Stimulated activated CD8-positive, alpha-beta memory T cell treated with anti-CD3 and anti-CD28 coated beads, Interleukin-2, amount 100 ng/mL, for 1 hour (primary cell): ENCODE results near the gene WSCD2.
"Not testable (repeated sequence)": the region's sequence is repeated elsewhere in the genome, so short reads cannot be mapped to it uniquely, and the experiment has no call there.

ENCODE experiments used
- DNase-seq, 2 donors: peaks; one replicate each; pipeline ENCODE4 v3.0.0-alpha.2; 2020; ENCODE audit warnings: low read depth in 2 of 2

WSCD2 gene

DNA sequence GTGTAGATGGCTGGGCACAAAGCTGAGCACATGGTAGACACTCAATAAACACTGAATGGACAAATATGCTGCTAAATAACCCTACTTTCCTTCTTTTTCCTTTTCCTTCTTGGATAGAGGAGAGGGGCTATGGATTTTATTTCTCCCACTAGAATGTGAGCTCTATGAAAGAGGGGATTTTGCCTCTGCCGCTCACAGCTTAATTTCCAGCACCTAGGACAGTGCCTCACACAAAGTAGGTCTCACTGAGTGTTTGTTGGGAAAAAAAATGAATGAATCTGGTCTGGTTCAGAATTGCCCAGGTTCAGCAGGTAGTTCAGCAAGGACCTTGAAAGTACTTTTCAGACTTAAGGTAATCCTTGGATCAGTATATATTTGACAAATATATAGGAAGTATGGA lies 65.5 kb downstream of the WSCD2 start:
- DNase-seq: no peak

DNA sequence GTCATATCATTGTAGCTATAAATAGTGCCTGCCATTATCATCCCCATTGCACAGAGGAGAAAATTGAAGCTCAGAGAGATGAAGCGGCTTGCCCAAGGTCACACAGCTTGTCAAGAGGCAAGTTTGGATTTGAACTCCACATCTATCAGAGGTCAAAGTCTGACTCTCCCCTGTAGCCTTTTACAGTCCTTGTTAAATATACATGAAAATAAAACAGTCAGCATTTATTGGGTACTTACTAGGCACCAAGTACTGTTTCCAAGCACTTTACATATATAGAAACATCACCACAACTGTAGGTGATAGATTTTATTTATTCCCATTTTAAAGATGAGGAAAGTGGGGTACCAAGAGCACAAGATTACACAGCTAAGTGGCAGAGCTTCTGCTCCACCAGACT lies 67.2 kb downstream of the WSCD2 start:
- no peak for DNase-seq

DNA sequence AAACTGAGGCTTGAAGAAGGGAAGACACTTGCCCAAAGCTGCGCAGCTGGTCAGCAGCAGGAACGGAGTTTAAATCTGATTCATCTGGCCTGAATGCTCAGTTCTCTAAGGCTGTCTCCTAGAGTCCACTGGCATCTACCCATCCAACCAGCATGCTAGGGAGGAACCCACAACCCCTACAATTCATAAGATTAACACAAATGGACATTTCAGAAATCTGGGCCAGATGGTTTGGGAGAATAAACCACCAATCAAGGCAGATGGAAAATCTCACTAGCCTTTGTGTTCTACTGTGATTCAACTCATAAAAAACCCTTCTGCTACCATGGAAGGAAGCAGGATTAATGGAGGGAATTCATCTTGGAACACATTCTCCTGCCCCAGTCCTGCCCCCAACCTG lies 67.8 kb downstream of the WSCD2 start:
- no peak for DNase-seq

DNA sequence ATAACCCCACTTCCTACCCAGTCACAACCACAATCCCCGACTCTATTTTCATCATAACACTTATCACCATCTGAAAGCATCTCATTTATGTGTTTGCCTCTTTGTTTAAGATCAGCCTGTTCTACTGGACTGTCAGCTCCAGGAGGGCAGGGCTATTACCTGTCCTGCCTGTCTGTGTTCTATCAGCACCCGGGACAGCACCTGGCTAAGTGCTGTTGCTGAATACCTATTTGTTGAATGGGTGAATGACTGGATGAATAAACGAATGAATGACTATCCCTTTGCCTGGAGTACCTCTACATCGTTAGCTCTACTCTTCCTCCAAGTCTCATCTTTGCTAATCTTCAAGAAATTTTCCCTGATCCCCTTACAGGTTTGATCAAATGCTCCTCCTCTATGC lies 69.0 kb downstream of the WSCD2 start:
- no peak for DNase-seq

GRCh38 chr12:108199106-108199505 lies 70.0 kb downstream of the WSCD2 start:
- no peak for DNase-seq

DNA sequence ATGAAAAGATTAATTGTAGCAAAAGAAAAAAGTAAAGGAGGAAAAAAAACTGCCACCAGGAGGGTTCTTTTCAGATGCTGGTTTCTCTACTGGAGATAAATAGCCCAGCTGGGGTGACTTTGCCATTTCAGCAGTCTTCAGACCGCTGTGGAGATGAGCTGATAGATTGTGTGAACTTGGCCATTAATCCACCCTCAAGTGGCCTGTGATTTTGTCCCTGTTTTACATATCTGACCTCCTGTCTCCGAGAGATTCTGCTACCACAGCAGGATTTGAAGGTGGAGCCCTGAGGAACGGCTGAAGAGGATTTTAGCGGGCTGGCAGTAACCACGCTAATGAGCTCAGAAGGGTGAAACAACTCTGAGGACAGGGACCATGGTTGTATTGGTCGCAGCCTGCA lies 72.7 kb downstream of the WSCD2 start:
- no peak for DNase-seq

DNA sequence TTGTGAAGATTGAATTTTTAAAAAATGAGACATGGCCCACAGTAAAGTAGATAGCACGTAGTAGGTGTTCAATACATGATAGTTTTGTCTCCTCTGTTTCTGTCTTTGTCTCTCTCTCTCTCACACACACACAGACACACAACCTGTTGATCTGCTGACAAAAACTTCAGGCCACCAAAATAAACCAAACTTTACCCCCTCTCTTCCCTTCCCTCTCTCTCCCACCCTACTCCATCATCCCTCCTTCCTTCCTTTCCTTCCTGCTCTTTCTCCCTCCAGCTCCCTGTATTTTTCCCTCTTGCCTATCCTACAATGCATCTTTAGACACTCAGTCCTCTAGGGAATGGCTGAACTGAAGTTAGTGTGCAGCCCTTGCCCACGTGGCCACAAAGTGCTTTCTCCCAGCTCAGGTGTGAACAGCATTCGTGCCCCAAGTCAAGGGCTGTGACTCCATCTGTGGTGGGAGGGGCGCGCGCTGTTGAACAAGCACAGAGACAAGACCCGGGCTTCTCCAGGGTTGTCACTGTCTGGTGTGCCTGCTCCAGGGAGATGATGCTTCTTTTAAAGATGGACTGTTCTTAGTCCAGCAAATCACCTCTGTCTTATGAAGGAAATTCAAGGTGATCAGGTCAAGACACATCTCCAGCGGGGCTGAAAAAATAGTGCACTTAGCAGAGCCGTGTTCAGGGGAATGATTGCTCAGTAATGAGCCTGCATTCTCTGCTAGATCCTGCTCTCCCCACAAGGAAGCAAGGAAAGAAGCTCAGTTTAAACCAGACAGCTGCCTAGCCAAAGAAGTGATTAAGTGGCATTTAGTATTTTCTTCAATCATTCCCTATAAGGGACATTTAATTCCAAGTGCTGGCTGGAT lies 75.3 kb downstream of the WSCD2 start:
- DNase-seq: no peak

DNA sequence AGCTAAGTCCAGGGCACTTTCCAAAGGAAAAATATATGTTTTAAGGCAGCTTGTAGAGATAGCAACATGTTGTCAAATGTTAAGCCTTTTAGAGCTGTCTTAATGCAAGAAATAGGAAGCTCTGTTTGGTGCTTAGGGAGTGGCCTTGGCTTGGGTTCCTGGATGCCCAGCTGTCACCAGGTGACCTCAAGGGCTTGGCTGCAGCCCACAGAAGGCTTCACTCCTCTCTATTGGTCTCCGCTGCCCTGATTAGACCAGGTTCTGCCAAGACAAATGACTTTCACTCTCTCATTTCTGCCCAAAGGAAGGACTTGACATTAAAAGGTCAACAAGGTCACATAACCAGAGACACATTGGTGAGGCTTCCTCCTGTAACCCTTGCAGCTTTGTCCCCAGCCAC lies 76.8 kb downstream of the WSCD2 start:
- no peak for DNase-seq

GRCh38 chr12:108207791-108208730 lies 79.0 kb downstream of the WSCD2 start:
- no peak for DNase-seq

DNA sequence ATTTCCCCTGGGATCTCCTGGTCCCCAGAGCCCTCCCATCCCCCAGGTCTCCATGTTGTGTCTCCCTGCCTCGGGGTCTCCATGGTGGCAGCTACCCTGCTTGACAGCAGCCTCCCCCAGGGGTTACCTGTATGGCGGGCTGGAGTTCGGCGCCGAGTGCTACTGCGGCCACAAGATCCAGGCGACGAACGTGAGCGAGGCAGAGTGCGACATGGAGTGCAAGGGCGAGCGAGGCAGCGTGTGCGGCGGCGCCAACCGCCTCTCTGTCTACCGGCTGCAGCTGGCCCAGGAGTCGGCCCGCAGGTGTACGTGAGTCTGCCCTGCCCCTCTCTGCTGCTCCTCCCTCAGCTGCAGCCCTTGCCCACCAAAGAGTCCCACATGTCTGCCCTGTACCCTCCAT lies 80.9 kb downstream of the WSCD2 start:
- no peak for DNase-seq

- no peak for DNase-seq
Observed at GRCh38 chr12:108211157-108211556, 82.1 kb downstream of the WSCD2 start.

DNA sequence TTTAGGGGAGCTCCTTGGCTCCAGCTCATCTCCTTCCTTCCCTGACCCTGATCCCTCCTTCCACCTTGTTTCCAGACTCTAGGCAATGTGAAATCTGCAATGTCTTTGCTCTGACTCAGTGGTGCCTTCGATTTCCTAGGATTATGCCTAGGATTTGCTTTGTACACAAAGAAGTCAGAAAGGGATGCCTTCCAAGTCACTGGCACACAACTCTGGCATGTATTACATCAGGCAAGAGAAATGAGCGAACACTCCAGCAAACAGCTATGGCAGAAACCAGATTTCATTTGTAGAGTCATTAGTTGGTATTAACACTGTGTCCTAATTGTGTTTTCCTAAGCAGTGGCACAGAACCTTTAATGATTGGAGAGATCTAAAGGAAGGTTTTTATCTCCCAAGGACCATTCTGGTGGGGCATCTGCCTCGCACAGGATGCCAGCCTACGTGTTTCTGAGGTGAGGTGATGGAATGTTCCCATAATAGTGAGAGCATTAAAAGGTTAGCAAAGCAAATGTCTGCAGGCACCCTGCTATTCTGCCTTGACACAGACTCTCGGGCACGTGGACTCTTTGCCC lies 84.9 kb downstream of the WSCD2 start:
- DNase-seq: no peak

DNA sequence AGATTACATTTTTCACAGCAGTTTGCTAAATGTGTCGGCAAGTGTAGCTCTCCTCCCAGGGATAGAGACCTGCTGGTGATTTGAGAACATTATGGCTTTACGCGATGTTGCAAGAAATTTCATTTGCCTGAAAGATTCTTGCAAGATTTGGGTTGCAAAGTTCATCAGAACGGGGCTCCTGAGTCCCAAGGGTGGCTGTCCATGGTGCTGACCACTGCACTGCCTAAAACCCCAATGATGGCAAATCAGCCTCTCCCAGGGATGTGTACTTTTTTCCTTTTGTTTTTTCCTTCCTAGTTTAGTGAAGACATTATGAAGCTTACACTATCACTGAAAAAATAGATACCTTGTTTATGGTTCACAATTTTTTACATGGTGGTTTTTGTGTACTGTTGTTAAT lies 85.4 kb downstream of the WSCD2 start:
- no peak for DNase-seq

- DNase-seq: no peak
Observed at GRCh38 chr12:108215458-108215857, 86.4 kb downstream of the WSCD2 start.

DNA sequence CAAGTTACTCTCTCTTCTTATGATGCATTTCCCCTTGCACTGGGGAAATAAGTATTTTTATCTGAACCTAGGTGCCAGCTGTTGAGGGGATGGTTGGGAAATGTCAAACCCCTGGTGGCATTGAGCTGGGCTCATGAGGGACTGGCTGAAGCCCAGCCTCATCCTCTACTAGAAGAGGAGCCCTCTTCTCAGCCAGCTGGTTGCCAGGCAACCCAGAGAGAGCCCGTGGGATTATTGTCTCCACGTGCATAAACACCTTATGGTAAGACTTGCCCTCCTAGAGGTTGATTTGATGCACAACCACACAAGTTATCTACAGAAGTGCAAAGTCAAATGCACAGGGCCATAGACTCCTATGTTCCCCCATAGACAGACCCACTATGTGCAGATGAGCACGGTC lies 89.8 kb downstream of the WSCD2 start:
- no peak for DNase-seq

- DNase-seq: not testable (repeated sequence)
Observed at GRCh38 chr12:108225101-108225500, 96.0 kb downstream of the WSCD2 start.

GRCh38 chr12:108226866-108227265 lies 97.8 kb downstream of the WSCD2 start:
- no peak for DNase-seq

GRCh38 chr12:108228746-108229145 lies 99.7 kb downstream of the WSCD2 start:
- DNase-seq: no peak

DNA sequence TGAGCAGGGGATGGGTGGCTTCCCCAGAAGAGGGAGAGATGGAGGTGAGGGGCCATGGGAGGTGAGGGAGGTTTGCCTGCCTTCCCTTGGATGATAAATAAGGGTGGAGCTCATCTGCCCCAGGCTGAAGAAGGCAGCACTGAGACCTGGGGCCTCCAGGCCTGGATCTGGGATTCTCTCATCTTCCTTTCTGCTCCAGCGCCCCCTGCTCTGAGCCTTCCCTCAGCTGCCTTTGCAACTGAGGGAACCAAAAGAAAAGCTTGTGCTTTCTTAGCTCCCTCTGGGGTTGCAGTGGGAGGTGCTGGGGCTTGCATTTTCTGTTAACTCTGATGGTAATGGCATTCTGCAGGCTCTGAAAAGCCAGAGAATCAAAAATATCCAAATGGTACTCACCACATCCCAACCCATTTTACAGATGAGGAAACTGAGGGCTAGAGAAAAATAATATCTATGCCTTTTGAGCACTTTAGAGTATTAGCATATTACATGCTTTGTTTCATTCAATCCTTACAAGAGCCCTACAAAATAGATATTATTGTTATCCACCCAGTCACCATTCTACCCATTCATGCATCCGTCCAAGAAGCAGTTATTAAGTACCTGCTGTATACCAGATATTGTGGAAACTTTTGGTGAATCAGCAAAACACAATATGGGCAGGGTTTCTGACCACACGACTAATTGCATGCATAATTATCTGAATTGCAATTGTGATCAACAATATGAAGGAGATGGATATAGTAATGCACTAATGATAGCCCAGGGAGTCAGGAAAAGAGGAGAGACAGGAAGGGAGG lies 102.2 kb downstream of the WSCD2 start:
- no peak for DNase-seq

DNA sequence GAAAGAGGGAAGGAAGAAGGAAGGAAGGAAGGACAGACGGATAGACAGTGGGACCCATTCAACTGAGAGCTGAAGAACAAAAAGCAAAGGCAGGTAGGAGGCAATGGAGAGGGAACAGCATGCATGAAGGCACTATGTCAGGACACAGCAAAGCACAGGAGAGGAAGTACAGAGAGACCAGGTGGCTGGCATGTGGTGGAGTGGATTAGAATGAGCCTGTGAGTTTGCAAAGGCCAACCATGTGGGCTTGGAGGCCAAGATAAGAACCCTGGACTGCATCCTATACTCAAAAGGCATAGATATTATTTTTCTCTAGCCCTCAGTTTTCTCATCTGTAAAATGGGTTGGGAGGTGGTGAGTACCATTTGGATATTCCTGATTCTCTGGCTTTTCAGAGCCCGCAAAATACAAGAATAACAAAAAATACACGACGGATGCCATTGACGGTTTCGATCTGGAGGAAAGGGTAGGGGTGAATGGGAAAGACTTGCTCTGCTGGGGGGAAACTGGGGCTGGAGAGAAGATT lies 102.9 kb downstream of the WSCD2 start:
- DNase-seq: no peak

DNA sequence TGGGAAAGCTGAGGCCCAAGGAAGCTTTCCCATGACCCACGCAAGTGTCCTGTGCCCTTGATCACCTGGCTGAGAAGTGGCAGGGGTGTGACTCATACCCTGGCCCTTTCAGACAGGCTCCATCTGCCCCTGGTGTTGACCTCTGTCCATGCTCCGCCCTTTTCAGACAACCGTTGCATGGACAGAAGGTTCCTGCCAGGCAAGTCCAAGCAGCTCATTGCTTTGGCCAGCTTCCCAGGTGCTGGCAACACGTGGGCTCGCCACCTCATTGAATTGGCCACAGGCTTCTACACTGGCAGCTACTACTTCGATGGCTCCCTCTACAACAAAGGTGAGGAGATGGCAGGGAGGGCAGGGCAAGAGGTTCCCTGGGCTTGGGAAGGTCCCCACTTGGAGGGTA lies 103.5 kb downstream of the WSCD2 start:
- no peak for DNase-seq
